ENCODE measurements around the gene CACNG4.

GRCh38 chr17:67032985-67033384 lies 68.5 kb downstream of the CACNG4 start:
- TF ChIP-seq CTCF (conservative IDR thresholded peaks at IDR 0.05), result no peak
- TF ChIP-seq ZFX (IDR thresholded peaks at IDR 0.05), result no peak

All from C4-2B (cell line).